Adrenal gland (tissue), 5 donors: ENCODE data around the gene CCDC124.

Experiments used
- CTCF ChIP-seq, 6 experiments: fragments of 450-650 bp in 4 of 6; fragments of 200-600 bp in 2 of 6; sonication (generic) in 1 of 6; IDR thresholded peaks; 1 replicate in 5 of 6; 2 replicates in 1 of 6; pipeline versions ENCODE4 v1.5.1 to v1.8.0; 2016 to 2021; ENCODE audit warnings: antibody characterized with exemption in 6 of 6, mild to moderate bottlenecking in 2 of 6, moderate library complexity in 1 of 6
- POLR2A ChIP-seq, 2 donors: fragments of 450-650 bp; IDR thresholded peaks; one replicate each; pipeline ENCODE4 v1.6.1; 2017; ENCODE audit warnings: antibody characterized with exemption in 2 of 2, mild to moderate bottlenecking in 2 of 2, moderate library complexity in 1 of 2
- donor health status: DM: no; HTN: no; CAD: no.

DNA sequence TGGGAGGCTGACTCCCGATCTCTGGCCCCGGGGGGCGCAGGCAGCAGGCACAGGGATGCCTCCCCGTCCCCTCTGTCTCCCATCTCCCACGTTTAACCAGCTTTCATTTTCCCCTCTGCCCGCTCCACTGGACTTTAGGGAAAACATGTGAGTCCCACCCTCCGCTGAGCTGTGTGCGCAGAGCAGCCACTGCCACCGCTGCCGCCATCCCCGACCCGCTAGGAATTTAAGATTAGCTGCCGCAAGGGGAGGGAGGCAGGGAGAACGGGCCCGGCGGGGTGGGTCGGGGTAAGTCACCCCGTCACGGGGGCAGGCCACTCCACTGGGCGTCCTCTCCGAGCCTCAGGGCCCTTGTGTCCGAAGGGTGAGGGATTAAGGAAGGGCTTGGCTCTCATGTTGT, 49.6 kb downstream of the CCDC124 start:
- TF ChIP-seq POLR2A (IDR thresholded peaks at IDR 0.05): no peak
- no peak for TF ChIP-seq CTCF (IDR thresholded peaks at IDR 0.05)
